ENCODE data around the gene MACIR.
A peak's percentile ranks its signal among the peaks of the same experiment; 100 is the strongest.

MACIR gene

DNA sequence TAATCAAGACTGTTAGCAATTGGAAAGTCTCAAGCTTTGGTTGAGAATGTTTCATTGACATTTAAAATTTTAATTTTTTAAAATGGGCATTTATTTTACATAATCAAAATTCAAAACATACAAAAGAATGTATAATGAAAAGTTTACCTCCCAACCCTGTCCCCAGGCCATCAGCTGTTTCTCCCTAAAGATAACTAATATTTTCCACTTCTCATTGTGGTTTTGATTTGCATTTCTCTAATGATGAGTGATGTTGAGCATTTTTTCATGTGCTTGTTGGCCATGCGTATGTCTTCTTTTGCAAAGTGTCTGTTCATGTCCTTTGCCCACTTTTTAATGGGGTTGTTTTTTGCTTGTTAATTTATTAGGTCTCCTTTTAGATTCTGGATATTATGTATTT, 11.4 kb upstream of the MACIR start:
- Histone ChIP-seq H3K27me3 (ENCODE audit: control insufficient read depth, insufficient read depth, low read length) (no peaks in the 10 kb centered on the region), H3K4me2 (ENCODE audit: low read length) (no peak overlapping the region), H3K9ac (ENCODE audit: low read depth, low read length) (no peak overlapping the region), H3K4me3 (ENCODE audit: low read length) (no peak overlapping the region), H3K4me1 (ENCODE audit: control insufficient read depth, insufficient read depth, low read length) (no peaks in the 10 kb centered on the region), H3K9me3 (replicated peaks; ENCODE audit: low read length) (no peaks in the 10 kb centered on the region), H3K36me3 (ENCODE audit: insufficient read depth, low read length) (no peaks in the 10 kb centered on the region)

DNA sequence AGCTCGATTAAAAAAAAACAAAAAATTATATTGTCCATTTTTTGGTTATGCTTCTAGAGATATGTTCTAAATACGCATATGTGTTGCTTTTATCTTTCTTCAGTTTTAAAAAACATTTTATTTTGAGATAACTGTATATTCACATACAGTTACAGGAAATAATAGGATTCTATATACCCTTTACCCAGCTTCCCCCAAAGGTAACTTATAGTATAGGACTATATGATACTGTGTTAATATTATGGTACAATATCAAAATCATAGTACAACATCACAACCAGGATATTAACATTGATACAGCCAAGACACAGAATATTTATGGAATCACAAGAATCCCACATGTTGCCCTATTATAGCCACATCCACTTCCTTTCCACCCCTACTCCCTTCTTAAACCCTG, 9.5 kb upstream of the MACIR start:
- H3K9me3 ChIP-seq (replicated peaks; ENCODE audit: low read length) = no peaks in the 10 kb centered on the region
- no peaks in the 10 kb centered on the region for H3K36me3 ChIP-seq (ENCODE audit: insufficient read depth, low read length)
- H3K4me1 ChIP-seq (ENCODE audit: control insufficient read depth, insufficient read depth, low read length) = no peaks in the 10 kb centered on the region
- H3K4me3 ChIP-seq (ENCODE audit: low read length) = no peak overlapping the region
- no peak overlapping the region for H3K4me2 ChIP-seq (ENCODE audit: low read length)
- H3K9ac ChIP-seq (ENCODE audit: low read depth, low read length) = no peak overlapping the region
- no peaks in the 10 kb centered on the region for H3K27me3 ChIP-seq (ENCODE audit: control insufficient read depth, insufficient read depth, low read length)

DNA sequence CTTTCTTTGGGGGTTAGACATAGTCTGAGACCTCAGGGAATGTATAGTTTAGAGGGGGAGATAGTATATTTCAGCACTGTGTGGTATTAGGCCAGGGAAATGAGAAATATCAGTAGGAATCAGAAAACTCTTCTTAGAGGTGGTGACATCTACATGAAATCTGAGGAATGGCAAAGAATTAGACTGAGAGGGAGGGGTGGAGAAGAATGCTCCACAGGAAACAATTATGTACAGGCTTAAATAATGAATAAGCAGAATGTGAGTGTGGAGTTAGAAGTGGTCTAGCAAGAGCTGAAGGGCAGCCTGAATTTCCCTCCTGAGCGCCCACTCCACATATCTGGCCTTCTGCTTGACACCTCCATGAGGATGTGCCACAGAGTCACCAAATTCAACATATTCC, 3.6 kb upstream of the MACIR start:
- Histone ChIP-seq H3K4me2 (ENCODE audit: low read length) (no peak overlapping the region), H3K4me3 (ENCODE audit: low read length) (no peak overlapping the region), H3K27me3 (ENCODE audit: control insufficient read depth, insufficient read depth, low read length) (no peaks in the 10 kb centered on the region), H3K9me3 (replicated peaks; ENCODE audit: low read length) (no peaks in the 10 kb centered on the region), H3K9ac (ENCODE audit: low read depth, low read length) (no peak overlapping the region), H3K4me1 (ENCODE audit: control insufficient read depth, insufficient read depth, low read length) (no peaks in the 10 kb centered on the region), H3K36me3 (ENCODE audit: insufficient read depth, low read length) (no peaks in the 10 kb centered on the region)

DNA sequence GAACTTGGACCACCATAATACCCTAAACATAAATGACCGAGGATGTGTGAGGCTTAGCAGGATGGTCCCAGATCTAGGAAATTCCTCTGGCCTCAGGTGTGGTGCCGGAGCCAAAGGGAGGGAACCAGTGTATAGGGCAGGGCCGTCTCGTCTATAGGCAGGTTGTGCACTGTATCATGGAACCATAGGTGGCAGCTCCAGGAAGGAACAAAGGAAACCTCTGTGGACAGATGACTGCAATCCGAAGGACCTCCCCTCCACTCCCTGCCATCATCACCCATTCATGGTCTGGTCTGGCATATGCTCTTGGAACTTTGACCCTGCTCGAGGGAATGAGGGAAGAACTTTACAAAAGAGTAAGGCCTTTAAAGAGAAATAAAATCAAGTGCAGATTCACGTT, 2.9 kb upstream of the MACIR start:
- H3K4me3 ChIP-seq (ENCODE audit: low read length) = no peak overlapping the region
- no peaks in the 10 kb centered on the region for H3K36me3 ChIP-seq (ENCODE audit: insufficient read depth, low read length)
- no peak overlapping the region for H3K4me2 ChIP-seq (ENCODE audit: low read length)
- no peaks in the 10 kb centered on the region for H3K4me1 ChIP-seq (ENCODE audit: control insufficient read depth, insufficient read depth, low read length)
- H3K9ac ChIP-seq (ENCODE audit: low read depth, low read length) = no peak overlapping the region
- H3K9me3 ChIP-seq (replicated peaks; ENCODE audit: low read length) = no peaks in the 10 kb centered on the region
- H3K27me3 ChIP-seq (ENCODE audit: control insufficient read depth, insufficient read depth, low read length) = no peaks in the 10 kb centered on the region

DNA sequence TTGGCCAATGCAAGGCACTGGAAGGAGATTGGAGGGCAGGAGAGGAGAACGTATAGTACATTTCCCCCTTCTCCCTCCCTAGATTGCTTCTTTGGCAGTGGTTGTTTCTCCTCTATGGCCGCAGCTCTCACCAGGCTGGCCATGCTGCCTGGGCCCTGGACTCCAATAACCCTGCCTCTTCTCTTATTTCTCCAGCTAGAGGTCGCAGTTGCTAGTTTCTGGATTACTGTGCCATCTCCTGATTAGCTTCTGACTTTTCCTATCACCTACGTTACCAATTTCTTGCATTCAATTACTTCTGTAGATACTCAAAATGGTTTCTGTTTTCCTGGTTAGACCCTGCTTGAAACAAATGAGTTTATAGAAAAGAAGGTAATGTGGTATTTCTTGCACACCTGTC, 2.4 kb upstream of the MACIR start:
- no peak overlapping the region for H3K4me2 ChIP-seq (ENCODE audit: low read length)

DNA sequence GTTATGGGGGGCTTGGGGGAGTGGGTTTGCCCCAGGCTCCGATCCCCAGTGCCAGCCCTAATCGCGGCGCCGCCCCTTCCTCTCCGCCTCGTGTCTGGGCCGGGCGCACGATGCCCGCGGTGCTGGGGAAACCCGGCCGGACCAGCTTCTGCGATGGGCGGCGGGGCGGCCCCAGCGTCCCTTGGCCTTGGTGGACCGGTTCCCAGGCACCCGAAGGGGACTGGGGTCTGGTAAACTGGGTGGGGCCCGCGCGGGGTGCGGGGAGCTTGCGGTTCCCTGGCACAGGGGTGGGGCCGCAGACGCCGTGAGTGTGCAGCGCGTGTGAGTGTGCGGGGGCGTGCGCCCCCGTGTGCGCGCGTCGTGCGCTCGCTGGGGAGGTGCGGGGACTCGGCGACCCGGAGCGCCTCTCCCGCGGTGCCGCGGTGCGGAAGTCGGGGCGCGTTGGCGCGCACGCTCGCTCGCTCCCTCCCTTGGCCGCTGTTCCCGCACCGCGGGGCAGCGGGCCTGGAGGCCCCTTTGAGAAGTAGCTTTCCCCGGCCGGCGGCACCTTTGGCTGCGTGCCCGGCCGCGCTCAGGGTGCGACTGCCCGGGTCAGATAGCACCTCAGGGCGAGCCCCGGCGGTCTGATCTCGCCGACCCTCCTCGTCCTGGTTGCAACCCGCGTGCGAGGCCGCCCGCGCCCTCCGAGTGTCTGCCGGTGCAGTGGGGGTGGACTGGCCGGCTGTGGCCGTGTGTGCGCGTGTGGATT, 568 bp downstream of the MACIR start:
- Histone ChIP-seq H3K36me3 (ENCODE audit: insufficient read depth, low read length) (no peaks in the 10 kb centered on the region), H3K4me1 (ENCODE audit: control insufficient read depth, insufficient read depth, low read length) (peaks cover 21% of the 10 kb centered on the region), H3K27me3 (ENCODE audit: control insufficient read depth, insufficient read depth, low read length) (no peaks in the 10 kb centered on the region), H3K9me3 (replicated peaks; ENCODE audit: low read length) (no peaks in the 10 kb centered on the region), H3K4me2 (ENCODE audit: low read length) (peak overlapping the region; percentile 84), H3K9ac (ENCODE audit: low read depth, low read length) (peak overlapping the region; percentile 95), H3K4me3 (ENCODE audit: low read length) (peak overlapping the region; percentile 100)

More for the DNA sequence above, 2.4 kb upstream of the MACIR start:
- Histone ChIP-seq H3K4me3 (ENCODE audit: low read length) (no peak overlapping the region), H3K4me1 (ENCODE audit: control insufficient read depth, insufficient read depth, low read length) (peaks cover 4% of the 10 kb centered on the region), H3K9ac (ENCODE audit: low read depth, low read length) (no peak overlapping the region), H3K27me3 (ENCODE audit: control insufficient read depth, insufficient read depth, low read length) (no peaks in the 10 kb centered on the region), H3K9me3 (replicated peaks; ENCODE audit: low read length) (no peaks in the 10 kb centered on the region), H3K36me3 (ENCODE audit: insufficient read depth, low read length) (no peaks in the 10 kb centered on the region)

DNA sequence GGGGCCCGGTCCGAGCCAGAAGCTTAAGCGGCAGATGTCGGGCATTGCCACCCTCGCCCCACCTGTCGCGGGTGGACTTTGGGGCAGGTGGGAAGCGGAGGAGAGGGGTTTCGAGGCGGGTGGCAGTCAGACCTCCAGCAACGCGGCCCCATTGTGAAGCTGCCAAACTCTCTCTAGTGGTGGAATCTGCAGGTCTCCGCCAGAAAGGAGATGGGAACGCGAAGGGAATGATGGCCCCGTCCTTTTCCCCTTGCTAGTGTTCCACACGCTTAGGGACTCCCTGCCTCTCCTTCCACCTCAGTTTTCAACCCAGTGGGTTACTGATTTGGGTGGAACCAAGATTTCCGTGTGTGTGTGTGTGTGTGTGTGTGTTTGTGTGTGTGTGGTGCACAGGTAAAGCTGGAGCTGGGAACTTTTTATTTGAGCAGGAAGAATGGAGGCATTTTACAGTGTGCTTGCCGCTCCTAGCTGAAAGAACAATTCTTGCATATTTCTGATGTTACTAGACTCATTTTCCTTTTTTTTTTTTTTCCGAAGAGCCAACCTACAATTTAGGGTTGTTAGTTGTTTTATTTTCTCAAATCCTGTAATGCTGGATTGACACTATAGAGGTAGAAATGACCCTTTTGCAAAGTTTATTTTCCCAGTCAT, 1.3 kb downstream of the MACIR start:
- Histone ChIP-seq H3K4me1 (ENCODE audit: control insufficient read depth, insufficient read depth, low read length) (peaks cover 21% of the 10 kb centered on the region), H3K9me3 (replicated peaks; ENCODE audit: low read length) (no peaks in the 10 kb centered on the region), H3K4me2 (ENCODE audit: low read length) (peak overlapping the region; percentile 84), H3K4me3 (ENCODE audit: low read length) (peak overlapping the region; percentile 100), H3K9ac (ENCODE audit: low read depth, low read length) (peak overlapping the region; percentile 95), H3K27me3 (ENCODE audit: control insufficient read depth, insufficient read depth, low read length) (no peaks in the 10 kb centered on the region), H3K36me3 (ENCODE audit: insufficient read depth, low read length) (no peaks in the 10 kb centered on the region)

DNA sequence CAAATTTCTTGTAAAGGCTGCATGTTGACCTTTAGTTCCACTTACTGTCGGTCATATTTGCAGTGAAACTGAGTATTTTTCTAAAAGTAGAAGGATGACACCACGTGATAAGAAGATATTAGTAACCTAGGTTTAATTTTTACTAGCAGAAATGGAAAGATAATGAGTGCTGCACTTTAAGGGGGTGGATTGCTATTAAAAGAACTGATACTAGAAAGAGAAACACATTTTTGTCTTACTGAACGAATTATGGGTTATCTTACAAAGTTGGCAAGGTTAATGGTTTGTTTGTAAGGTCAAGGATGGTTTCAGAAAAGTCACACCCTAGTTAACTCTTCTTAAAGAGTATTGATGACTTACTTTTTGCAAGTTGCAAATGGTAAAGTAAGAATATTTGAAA, 2.4 kb downstream of the MACIR start:
- H3K27me3 ChIP-seq (ENCODE audit: control insufficient read depth, insufficient read depth, low read length) = no peaks in the 10 kb centered on the region
- H3K9me3 ChIP-seq (replicated peaks; ENCODE audit: low read length) = no peaks in the 10 kb centered on the region
- peak overlapping the region; percentile 95 for H3K9ac ChIP-seq (ENCODE audit: low read depth, low read length)
- H3K36me3 ChIP-seq (ENCODE audit: insufficient read depth, low read length) = peaks cover 5% of the 10 kb centered on the region
- H3K4me2 ChIP-seq (ENCODE audit: low read length) = peak overlapping the region; percentile 84
- H3K4me1 ChIP-seq (ENCODE audit: control insufficient read depth, insufficient read depth, low read length) = peaks cover 21% of the 10 kb centered on the region
- H3K4me3 ChIP-seq (ENCODE audit: low read length) = peak overlapping the region; percentile 100

DNA sequence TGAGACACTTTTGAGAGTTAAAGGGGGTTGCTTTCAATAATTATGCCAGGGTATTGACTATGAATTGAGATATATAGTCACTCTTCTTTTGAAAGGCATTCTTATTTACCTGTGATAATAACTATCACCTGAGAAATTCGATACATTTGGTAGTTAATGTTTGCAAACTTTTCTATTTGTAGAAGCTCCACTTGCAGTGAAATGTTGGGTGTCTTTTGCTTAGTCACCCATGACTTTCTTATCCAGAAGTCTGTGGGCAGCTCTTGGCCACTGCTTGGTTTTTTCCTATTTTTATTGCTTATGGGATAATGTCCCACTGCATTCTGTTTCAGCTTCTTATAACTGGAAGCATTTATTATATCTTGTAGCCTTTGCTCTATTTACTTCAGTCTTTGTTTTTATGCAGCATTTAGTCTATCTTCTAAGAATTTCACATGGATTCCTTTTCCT, 3.9 kb downstream of the MACIR start:
- no peaks in the 10 kb centered on the region for H3K27me3 ChIP-seq (ENCODE audit: control insufficient read depth, insufficient read depth, low read length)

DNA sequence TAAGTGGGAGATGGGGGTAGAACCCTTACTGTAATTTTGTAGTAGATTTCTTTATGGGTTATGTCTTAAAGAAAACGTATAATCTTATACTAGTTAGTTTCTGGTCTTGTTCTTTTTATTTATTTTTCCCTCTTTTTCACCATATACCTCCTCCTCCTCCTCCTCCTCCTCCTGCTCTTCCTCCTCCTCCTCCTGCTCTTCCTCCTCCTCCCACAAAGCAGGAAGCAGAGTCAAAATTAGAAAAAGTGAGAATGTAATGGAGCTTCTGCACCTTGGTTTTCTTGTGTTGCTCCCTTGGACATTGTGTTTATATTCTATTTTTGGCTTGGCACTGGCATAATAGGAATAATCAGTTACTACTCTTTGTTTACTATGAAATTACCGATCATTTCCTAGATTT, 4.5 kb downstream of the MACIR start:
- H3K9me3 ChIP-seq (replicated peaks; ENCODE audit: low read length) = no peaks in the 10 kb centered on the region
- H3K4me1 ChIP-seq (ENCODE audit: control insufficient read depth, insufficient read depth, low read length) = peaks cover 21% of the 10 kb centered on the region
- peak overlapping the region; percentile 84 for H3K4me2 ChIP-seq (ENCODE audit: low read length)
- peak overlapping the region; percentile 100 for H3K4me3 ChIP-seq (ENCODE audit: low read length)
- H3K27me3 ChIP-seq (ENCODE audit: control insufficient read depth, insufficient read depth, low read length) = no peaks in the 10 kb centered on the region
- peaks cover 13% of the 10 kb centered on the region for H3K36me3 ChIP-seq (ENCODE audit: insufficient read depth, low read length)
- peak overlapping the region; percentile 10 for H3K9ac ChIP-seq (ENCODE audit: low read depth, low read length)

More for the DNA sequence above, 3.9 kb downstream of the MACIR start:
- Histone ChIP-seq H3K9me3 (replicated peaks; ENCODE audit: low read length) (no peaks in the 10 kb centered on the region), H3K36me3 (ENCODE audit: insufficient read depth, low read length) (peaks cover 10% of the 10 kb centered on the region), H3K4me1 (ENCODE audit: control insufficient read depth, insufficient read depth, low read length) (peaks cover 21% of the 10 kb centered on the region), H3K4me2 (ENCODE audit: low read length) (peak overlapping the region; percentile 84), H3K4me3 (ENCODE audit: low read length) (peak overlapping the region; percentile 100), H3K9ac (ENCODE audit: low read depth, low read length) (peak overlapping the region; percentile 95)

DNA sequence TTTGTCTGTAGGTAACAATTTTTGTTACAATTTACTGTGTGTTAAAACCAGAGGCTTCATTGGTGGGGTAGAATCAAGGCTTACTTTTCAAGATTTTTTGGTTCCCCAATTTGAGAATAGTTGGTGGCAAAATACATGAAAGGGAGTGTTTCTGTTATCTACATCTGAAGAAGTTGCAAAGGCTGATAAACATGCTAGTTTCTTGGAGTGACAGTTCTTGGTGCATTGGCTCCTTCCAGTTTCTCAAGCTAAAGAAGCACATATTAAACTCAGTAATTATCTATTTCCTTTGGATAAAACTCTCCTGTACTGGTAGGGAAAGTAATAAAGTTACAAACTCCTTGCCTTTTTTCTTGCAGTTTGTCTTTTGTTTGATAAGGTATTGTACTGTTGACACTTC, 5.9 kb downstream of the MACIR start:
- H3K4me3 ChIP-seq (ENCODE audit: low read length) = no peak overlapping the region
- H3K36me3 ChIP-seq (ENCODE audit: insufficient read depth, low read length) = peaks cover 25% of the 10 kb centered on the region
- no peaks in the 10 kb centered on the region for H3K9me3 ChIP-seq (replicated peaks; ENCODE audit: low read length)
- peak overlapping the region; percentile 33 for H3K4me2 ChIP-seq (ENCODE audit: low read length)
- H3K9ac ChIP-seq (ENCODE audit: low read depth, low read length) = no peak overlapping the region
- H3K27me3 ChIP-seq (ENCODE audit: control insufficient read depth, insufficient read depth, low read length) = no peaks in the 10 kb centered on the region
- H3K4me1 ChIP-seq (ENCODE audit: control insufficient read depth, insufficient read depth, low read length) = peaks cover 21% of the 10 kb centered on the region

DNA sequence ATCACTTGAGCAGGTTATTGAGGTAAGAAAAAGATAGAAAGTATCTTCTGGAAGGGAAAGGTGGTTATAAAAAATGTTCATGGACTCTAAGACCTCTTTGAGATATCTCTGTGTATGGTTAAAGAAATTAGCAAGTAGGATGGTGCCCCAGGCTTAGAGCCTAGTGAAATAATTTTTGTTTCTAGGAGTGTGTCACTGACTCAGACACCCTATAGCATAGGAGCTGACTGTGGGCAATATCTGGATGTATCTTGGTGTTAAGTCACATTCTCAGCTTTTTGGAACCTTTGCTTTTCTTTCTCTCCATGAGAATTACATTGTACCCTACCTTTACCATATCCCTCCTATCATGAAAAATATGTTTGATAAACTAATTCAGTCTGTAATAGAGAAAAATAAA, 12.0 kb downstream of the MACIR start:
- H3K4me1 ChIP-seq (ENCODE audit: control insufficient read depth, insufficient read depth, low read length) = peaks cover 15% of the 10 kb centered on the region
- no peak overlapping the region for H3K9ac ChIP-seq (ENCODE audit: low read depth, low read length)
- no peak overlapping the region for H3K4me3 ChIP-seq (ENCODE audit: low read length)
- H3K27me3 ChIP-seq (ENCODE audit: control insufficient read depth, insufficient read depth, low read length) = no peaks in the 10 kb centered on the region
- H3K36me3 ChIP-seq (ENCODE audit: insufficient read depth, low read length) = peaks cover 41% of the 10 kb centered on the region
- H3K9me3 ChIP-seq (replicated peaks; ENCODE audit: low read length) = no peaks in the 10 kb centered on the region
- H3K4me2 ChIP-seq (ENCODE audit: low read length) = no peak overlapping the region

Data from skeletal muscle satellite cell (primary cell).